Pancreas (tissue), 10 donors: Measurements from ENCODE around the gene ACER2. TPM values are rescaled to one million over a fixed set of nuclear protein-coding genes. Genes with fewer than 3 reads are reported as not detected.

Source experiments
- ATAC-seq, 4 donors: fragments of 200-7000 bp; cut with Tn5 transposase; one replicate each; pipeline versions ENCODE4 v1.8.0 to v1.9.1; 2020; ENCODE audit warnings: mild to moderate bottlenecking in 4 of 4, moderate library complexity in 4 of 4
- DNase-seq, 6 donors: peaks; one replicate each; pipeline ENCODE4 v3.0.0-alpha.2; 2020
- FAIRE-seq: peaks from 2 replicates; lab custom pipeline; 2012; peaks lifted over from hg19 to GRCh38; lab: Jason Lieb, UNC
- H3K27ac ChIP-seq, 4 donors: fragments of 200-600 bp; sonication (generic); 1 replicate in 3 of 4; 2 replicates in 1 of 4; pipeline versions ENCODE4 v1.5.0 to v1.8.0; 2020
- H3K27me3 ChIP-seq, 4 donors: fragments of 200-600 bp; one replicate each; pipeline ENCODE4 v1.8.0; 2021
- H3K36me3 ChIP-seq, 3 donors: fragments of 200-600 bp; sonication (generic) in 1 of 3; one replicate each; pipeline versions ENCODE4 v1.5.0 to v1.8.0; 2020 to 2021
- H3K4me1 ChIP-seq, 3 donors: fragments of 200-600 bp; one replicate each; pipeline ENCODE4 v1.8.0; 2021
- H3K4me3 ChIP-seq, 4 donors: fragments of 200-600 bp; sonication (generic) in 2 of 4; one replicate each; pipeline versions ENCODE4 v1.5.0 to v1.8.0; 2020 to 2021
- H3K9me3 ChIP-seq, 4 donors: fragments of 200-600 bp; one replicate each; pipeline ENCODE4 v1.8.0; 2021
- WGBS, 2 donors: extraction: QIAGEN DNeasy Blood & Tissue Kit; methylation state at CpG; one replicate each; pipeline ENCODE4 v1.1.7; 2013; 5-methylcytosine and 5-hydroxymethylcytosine counted together
- intact Hi-C, 3 donors: fragments of 100-400 bp; cut with DNase I; formaldehyde crosslinking; loops; one replicate each; pipeline versions ENCODE4 v1.11.1 to v1.14.2; 2022
- polyA plus RNA-seq, 2 donors: library from polyadenylated mRNA; stranded (reverse); fragments of 200-250 nt; gene quantifications; one replicate each; pipeline ENCODE4 v1.2.3, GENCODE V29; 2013
- total RNA-seq, 6 donors: library from RNA; stranded (reverse); fragmentation: NEBNext Ultra II Directional in 4 of 6; extraction: Animal tissue kit (Norgen Biotek cat#: 25700) in 4 of 6; gene quantifications; one replicate each; pipeline versions ENCODE4 v1.2.1 to v1.2.4, GENCODE V29; 2021 to 2023
- TF ChIP-seq, protein P1 (sequence below), 4 donors: fragments of 200-600 bp; sonication (generic) in 3 of 4; IDR thresholded peaks; one replicate each; pipeline versions ENCODE4 v1.5.0 to v1.8.0; 2021; ENCODE audit warnings: antibody characterized with exemption in 4 of 4
- donor health status: healthy with polysubstance abuse.
- donor health status: DM: no; HTN: no; CAD: no; lungs with moderate emphysema.
- donor health status: DM: no; HTN: no; CAD: no.
- donor health status: control.
- donor health status: control.
- donor health status: Bipolar disorder and iron deficiency.
- donor health status: DM: yes; HTN: yes; CAD: no.
- donor health status: DM: no; HTN: no; CAD: no.
- donor health status: DM: no; HTN: no; CAD: no.
- donor health status: DM: yes; HTN: yes; CAD: no.

ACER2 gene
- total and polyA plus RNA-seq, 8 donors = 0.84 to 8.8 (median 4.9) TPM

DNA sequence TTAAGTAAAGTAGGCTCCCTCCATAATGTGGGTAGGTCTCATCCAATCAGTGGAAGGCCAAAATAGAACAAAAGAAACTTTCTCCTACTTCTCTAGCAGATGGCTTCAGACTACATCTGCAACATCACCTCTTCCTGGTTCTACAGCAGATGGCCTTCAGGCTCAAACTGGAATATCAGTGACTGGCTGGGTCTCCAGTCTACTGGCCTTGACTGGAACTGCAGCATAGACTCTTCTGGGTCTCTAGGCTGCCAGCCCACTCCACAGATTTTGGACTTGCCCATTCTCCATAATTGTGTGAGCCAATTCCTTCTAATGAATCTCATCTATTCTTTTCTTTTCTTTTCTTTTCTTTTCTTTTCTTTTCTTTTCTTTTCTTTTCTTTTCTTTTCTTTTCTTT, 64.8 kb downstream of the ACER2 start:
- DNase-seq = no peak
- Histone ChIP-seq H3K27ac (no peak overlapping the region), H3K27me3 (no peaks in the 10 kb centered on the region), H3K4me3 (no peak overlapping the region), H3K9me3 (no peaks in the 10 kb centered on the region), H3K36me3 (no peaks in the 10 kb centered on the region), H3K4me1 (no peaks in the 10 kb centered on the region)
- no peak for FAIRE-seq
- no peak for ATAC-seq
- intact Hi-C loops = no loop called here
- TF ChIP-seq, protein P1, sequence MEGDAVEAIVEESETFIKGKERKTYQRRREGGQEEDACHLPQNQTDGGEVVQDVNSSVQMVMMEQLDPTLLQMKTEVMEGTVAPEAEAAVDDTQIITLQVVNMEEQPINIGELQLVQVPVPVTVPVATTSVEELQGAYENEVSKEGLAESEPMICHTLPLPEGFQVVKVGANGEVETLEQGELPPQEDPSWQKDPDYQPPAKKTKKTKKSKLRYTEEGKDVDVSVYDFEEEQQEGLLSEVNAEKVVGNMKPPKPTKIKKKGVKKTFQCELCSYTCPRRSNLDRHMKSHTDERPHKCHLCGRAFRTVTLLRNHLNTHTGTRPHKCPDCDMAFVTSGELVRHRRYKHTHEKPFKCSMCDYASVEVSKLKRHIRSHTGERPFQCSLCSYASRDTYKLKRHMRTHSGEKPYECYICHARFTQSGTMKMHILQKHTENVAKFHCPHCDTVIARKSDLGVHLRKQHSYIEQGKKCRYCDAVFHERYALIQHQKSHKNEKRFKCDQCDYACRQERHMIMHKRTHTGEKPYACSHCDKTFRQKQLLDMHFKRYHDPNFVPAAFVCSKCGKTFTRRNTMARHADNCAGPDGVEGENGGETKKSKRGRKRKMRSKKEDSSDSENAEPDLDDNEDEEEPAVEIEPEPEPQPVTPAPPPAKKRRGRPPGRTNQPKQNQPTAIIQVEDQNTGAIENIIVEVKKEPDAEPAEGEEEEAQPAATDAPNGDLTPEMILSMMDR (IDR thresholded peaks at IDR 0.05) = no peak

DNA sequence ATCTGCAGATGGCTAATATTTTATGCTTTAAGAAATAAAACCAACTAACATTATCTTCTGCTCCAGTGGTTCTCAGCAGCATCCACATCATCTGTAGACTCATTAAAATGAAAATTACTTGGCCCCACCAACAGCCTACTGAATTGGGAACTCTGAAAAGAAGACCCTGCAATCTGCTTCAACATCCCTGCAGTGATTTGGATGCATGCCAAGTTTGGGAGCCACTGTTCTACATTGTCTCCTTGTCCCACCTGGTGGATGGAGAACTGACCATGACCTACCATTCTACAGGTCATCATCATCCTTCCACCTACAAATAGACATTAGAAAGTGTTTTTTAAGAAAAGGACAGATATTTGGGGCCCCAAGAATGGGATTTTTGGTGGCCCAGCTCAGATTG, 71.1 kb downstream of the ACER2 start:
- TF ChIP-seq, protein P1 (IDR thresholded peaks at IDR 0.05) = no peak
- Histone ChIP-seq H3K4me1 (no peaks in the 10 kb centered on the region), H3K4me3 (no peak overlapping the region), H3K36me3 (no peaks in the 10 kb centered on the region), H3K27ac (no peak overlapping the region), H3K9me3 (no peaks in the 10 kb centered on the region), H3K27me3 (no peaks in the 10 kb centered on the region)
- intact Hi-C loops = no loop called here
- ATAC-seq (no peak), DNase-seq (no peak), FAIRE-seq (no peak)

DNA sequence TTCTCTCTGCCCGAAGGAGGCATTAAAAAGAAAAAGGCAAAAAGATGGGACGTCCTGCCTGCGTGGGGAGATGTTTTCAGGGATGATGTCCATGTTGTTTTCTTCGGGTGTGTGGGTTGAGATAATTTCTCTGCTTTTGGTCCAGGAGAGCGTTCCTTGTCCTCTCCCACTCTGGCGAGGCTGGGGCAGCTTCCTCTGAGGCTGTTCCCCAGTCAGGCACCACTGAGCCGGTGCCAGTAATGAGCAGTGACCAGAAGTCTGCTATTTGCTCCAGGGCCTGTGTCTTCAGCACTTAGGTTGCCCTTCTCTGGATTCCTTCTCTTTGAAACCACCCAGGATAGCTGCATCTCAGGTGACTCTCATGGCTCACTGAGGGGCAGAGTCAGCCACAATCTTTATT, 71.5 kb downstream of the ACER2 start:
- no peak overlapping the region for H3K27ac ChIP-seq
- FAIRE-seq (no peak), DNase-seq (no peak), ATAC-seq (no peak)
- no peak overlapping the region for H3K4me3 ChIP-seq
- no peaks in the 10 kb centered on the region for H3K27me3 ChIP-seq
- intact Hi-C loops = no loop called here
- no peaks in the 10 kb centered on the region for H3K4me1 ChIP-seq
- WGBS, 2 donors = 66 to 71% methylated on average over 7 of the region's 7 CpGs
- no peaks in the 10 kb centered on the region for H3K9me3 ChIP-seq
- TF ChIP-seq, protein P1 (IDR thresholded peaks at IDR 0.05) = no peak
- H3K36me3 ChIP-seq = no peaks in the 10 kb centered on the region

DNA sequence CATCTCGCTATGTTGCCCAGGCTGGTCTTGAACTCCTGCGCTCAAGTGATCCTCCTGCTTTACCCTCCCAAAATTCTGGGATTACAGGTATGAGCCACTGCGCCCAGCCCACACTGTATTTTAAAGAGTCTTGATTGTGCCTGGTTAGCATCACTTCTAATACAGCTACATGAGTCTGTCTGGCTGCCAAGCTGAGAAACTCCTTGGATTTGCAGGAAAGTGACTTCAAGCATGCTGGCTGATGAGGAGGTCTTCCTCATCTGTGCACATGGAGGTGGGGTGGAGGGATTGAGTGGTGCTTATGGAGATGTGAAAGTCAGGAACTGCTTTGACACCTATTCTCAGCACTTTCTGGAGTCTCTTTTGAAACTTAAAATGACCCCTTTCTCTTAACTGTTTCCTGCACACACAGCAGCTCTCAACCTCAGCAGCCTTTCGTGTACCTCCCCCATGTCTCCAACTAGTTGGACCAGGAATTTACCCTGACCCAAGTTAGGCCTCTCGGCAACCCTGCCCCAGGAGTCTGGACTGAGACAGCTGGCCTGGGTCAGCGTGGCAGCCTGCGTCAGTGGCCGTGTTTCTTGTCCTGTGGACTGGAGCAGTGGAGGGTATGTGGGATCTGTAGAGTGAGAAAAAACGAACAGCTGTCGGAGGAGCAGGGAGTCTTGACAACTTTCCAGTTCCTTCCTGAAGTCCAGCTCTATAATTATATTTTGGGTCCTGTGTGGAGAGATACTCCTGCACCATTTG, 72.5 kb downstream of the ACER2 start:
- FAIRE-seq (no peak), ATAC-seq (no peak), DNase-seq (no peak)
- Histone ChIP-seq H3K27ac (no peak overlapping the region), H3K9me3 (no peaks in the 10 kb centered on the region), H3K27me3 (no peaks in the 10 kb centered on the region), H3K36me3 (no peaks in the 10 kb centered on the region), H3K4me1 (no peaks in the 10 kb centered on the region), H3K4me3 (no peak overlapping the region)
- WGBS, 2 donors = 68 to 75% methylated on average over 10 of the region's 10 CpGs
- TF ChIP-seq, protein P1 (IDR thresholded peaks at IDR 0.05) = no peak
- intact Hi-C loops = no loop called here

DNA sequence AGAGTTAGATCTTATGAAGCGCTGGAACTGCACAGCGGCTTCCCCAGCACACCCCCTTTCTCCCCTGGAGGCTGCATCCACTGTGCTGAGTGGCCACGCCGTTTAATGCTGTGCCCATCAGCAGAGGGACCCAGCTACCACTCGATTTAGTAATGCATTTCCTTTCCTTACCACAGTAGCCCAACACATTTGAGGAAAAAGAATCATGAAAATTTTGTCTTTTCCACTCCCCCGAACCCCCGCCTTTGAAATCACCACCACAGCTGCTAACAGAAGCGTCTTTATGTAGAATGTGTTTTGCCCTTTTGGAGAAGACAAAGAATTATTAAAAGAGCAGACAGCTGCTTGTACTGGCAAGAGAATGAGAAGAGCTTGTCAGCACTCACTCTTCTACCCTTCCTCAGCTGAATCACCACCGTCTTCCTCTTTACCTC, 73.2 kb downstream of the ACER2 start:
- TF ChIP-seq, protein P1 (IDR thresholded peaks at IDR 0.05) = no peak

More for the DNA sequence above, 73.2 kb downstream of the ACER2 start:
- H3K36me3 ChIP-seq = no peaks in the 10 kb centered on the region
- FAIRE-seq (no peak), ATAC-seq (no peak), DNase-seq (no peak)
- WGBS, 2 donors = 70 to 80% methylated on average over 9 of the region's 9 CpGs
- no peaks in the 10 kb centered on the region for H3K9me3 ChIP-seq
- H3K4me3 ChIP-seq = no peak overlapping the region
- intact Hi-C loops = no loop called here
- H3K27ac ChIP-seq = no peak overlapping the region
- H3K4me1 ChIP-seq = no peaks in the 10 kb centered on the region
- H3K27me3 ChIP-seq = no peaks in the 10 kb centered on the region
